ENCODE measurements around the gene CNKSR3.
"Not testable (repeated sequence)": the region's sequence is repeated elsewhere in the genome, so short reads cannot be mapped to it uniquely, and the experiment has no call there.

Gene CNKSR3

GRCh38 chr6:154510144-154510905 lies at the start of gene CNKSR3:
Gene CNKSR3 (minus strand): TSS chr6:154510685. CDS start chr6:154510114, 571 bp downstream.
- DNase-seq = no peak

GRCh38 chr6:154558984-154559383 lies 48.5 kb upstream of the CNKSR3 start:
- DNase-seq = no peak

DNA sequence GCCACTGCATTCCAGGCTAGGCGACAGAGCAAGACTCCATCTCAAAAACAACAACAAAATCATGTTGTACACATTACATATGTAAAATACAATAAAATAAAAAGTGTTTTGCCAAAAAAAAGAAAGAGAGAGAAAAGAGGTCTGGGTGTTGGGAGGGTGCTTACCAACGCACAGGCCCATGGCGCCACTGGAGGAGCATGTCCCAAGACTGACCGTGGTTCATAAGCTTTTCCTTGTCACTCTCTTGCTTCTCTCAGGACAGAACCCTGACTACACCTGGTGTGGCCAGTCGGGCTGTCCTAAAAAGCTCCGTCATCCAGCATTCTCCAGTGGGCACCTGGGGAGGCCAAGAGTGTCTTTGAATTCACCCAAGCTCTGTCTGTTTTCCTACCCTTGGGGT lies 48.0 kb upstream of the CNKSR3 start:
- DNase-seq = no peak

- no peak for DNase-seq
Measured at GRCh38 chr6:154555073-154555677, 44.7 kb upstream of the CNKSR3 start.

DNA sequence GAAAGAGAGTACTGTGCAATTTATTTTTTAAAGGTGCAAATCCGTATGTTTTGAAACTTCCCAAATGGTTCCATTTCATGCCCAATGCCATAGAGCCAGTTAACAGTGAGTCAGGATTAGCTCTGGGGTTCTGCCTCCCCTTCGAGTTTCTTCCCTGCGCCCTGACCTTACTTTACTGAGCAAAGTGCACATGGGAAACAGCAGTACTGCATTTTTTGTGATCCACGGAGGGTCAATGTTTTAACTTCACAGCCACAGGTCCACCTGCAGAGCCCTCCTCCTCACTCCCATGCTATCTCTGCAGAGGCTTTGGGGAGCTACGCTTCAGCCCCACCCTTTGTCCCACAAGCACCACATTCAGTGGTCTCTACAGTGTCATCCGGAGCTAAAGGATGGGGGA lies 44.0 kb upstream of the CNKSR3 start:
- DNase-seq = no peak

GRCh38 chr6:154550779-154551178 lies 40.3 kb upstream of the CNKSR3 start:
- DNase-seq = no peak

GRCh38 chr6:154549179-154549578 lies 38.7 kb upstream of the CNKSR3 start:
- no peak for DNase-seq

DNA sequence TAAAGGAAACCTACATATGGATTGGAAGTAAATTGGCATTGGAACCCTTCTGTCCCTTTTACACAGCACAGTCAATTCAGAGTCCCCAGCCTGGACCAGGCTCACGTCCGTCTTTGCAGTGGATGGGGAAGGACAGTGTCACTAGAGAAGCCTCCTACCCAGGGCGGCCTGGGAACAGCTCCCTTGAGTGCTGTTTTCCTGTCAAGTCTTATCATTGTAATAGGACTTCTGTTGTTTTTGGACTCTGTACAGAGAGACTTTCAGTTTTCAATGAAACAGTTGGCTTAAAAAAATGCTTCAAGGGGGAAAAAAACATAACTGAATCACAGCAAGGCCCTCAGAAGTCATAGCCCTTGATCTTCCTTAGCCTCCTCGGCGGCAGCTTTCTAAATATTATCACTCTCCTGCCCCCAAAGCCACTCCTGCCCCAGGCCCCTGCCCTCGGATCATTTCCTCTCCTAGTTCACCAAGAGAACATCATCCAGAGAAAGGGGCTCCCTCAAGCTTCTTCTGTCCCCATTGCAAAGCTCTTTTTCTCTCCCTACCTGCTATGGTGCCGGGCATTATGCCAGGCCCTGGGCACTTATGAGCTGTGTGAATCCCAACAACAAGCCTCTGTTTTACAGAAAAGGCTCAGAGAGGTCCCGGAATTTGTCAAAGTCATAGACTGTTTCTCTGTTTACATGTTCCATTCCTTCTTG lies 37.8 kb upstream of the CNKSR3 start:
- no peak for DNase-seq

DNA sequence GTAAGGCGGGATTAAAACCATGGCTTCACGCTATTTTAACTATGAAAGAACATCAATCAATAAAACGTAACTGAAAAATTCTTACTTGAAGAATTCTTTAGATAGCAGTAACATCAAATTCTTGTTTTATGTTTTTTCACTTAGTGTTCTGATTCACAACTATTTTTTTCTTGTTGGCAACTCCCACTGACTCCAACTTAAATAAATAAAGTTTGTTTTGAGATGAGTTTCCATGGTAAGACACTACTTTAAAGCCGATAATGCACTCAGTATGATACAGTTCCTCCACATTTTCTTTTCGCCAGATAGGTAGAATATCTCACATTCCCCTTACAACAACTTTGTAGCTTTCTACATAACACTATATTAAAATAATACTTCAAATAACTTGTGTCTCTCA lies 33.1 kb upstream of the CNKSR3 start:
- DNase-seq = no peak

DNA sequence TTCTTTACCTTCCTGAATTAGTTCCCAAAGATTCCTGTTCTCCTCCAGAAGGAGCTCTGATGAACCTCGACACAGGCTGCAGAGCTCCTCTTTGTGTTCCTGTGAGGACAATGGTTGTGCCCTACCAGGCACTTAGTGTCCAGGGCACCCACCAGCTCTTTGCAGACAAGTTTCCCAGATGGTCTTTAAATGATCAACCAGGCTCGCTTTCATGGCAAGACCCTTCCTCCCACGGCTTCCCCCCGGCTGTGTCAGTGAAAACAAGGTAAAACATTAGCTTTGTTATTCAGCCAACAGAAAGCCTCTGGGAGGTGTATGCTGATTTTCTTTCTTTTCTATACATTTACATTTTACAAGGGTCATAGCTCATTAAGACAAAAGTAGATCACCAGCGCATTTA lies 32.3 kb upstream of the CNKSR3 start:
- DNase-seq = no peak

DNA sequence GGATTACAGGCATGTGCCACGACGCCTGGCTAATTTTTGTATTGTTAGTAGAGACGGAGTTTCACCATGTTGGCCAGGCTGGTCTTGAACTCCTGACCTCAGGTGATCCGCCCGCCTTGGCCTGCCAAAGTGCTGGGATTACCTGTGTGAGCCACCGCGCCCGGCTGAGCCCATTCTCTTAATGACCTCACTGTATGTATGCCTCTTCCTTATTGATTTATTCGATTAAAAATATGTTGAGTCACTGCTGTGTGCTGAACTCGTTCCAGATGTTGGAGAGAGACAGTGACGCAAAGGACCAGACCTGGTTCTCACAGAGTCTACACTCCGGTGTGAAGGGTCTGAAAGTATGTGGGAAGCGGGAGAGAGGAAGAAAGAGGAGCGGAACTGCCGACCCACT lies 31.4 kb upstream of the CNKSR3 start:
- DNase-seq = not testable (repeated sequence)

DNA sequence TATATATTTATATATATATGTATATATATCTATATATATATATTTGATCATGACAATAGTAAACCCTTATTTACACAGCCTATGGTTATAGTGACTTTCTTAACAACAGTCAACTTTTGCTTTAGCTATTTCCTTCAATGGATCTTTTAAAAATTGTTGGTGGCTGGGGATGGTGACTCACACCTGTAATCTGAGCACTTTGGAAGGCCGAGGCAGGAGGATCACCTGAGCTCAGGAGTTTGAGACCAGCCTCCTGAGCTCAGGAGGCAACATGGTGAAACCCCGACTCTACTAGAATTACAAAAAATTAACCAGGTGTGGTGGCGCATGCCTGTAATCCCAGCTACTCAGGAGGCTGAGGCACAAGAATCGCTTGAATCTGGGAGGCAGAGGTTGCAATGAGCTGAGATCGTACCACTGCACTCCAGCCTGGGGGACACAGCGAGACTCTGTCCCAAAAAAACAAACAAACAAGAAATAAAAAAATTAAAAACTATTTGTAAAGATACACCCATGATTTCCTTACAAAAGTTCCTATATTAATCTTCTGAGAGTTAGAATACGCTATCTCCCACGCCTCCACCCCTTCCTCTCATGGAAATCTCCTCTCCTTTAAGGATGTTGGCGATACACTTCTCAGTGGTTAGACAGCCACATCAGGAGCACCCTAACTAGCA lies 29.2 kb upstream of the CNKSR3 start:
- no peak for DNase-seq

GRCh38 chr6:154538640-154539191 lies 28.2 kb upstream of the CNKSR3 start:
- DNase-seq = no peak

DNA sequence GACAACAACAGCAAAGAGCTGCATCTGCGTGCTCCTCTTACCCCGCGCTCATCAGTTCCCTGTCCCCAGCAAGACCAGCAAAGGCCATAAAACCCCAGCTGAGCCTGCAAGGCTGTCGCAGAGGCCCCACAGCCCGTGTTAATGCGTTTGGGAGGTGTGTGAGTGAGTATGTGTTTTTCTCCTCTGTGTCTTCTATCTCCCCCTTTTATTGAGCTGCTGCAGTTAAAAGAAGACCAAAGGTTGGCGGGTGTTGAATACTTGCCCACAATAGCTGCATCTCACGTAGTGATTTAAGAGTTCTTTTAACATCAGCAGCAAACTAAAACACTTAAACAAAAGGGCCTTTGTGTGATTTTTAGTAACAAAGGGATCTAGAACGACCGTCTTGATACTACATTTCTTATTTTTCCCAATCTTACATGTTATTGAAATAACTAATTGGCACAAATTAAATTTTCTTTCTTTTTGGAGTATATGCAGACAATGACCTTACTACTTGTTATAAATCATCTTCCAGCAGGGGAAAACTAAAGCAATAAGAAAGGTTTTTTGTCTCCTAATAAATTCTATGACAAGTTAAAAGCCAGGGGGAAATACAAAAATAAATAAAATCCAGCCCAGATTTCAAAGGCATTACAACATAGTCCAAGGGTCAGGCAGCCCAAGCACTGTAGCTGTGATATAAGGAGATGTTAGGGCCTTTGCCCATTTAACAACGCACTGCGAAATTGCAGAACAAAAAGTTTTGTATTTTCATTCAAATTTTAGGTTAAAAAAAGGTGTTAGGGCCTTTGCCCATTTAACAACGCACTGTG lies 27.2 kb upstream of the CNKSR3 start:
- DNase-seq = no peak

- no peak for DNase-seq
Measured at GRCh38 chr6:154536999-154537398, 26.5 kb upstream of the CNKSR3 start.

GRCh38 chr6:154536255-154536654 lies 25.8 kb upstream of the CNKSR3 start:
- DNase-seq = no peak

DNA sequence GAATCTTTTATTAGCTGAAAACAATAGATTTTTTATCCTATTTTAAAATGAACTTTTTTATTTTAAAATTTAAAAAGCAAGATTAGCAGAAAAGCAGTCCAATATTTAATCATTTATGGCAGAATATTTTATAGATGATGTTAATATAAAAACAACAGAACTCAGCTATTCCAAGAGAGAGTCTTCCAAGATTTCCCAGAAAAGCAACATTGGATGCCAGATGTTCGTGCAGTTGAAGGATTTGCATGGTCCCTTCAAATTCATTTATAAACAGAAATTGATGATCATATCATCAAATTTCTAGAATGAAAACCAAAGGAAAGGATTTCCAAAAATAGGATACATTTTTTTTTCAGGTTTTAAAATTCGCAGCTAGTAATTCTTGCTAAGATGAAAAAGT lies 25.4 kb upstream of the CNKSR3 start:
- no peak for DNase-seq

DNA sequence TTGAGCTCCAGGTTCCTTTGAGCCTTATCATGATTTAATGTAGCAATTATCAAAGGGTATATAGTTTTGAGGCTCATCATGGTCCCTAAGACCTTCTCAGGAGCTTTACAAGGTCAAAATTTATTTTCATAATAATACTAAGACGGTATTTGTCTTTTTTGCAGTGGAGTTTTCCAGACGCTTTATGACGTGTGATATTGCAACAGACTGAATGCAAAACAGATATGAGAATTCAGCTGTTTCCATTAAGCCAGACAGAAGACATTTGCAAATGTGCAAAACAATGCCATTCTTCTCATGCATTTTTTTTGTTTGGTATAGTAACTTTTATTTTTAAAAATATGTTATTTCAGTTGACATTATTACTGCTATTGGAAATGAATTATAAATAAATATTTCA lies 24.7 kb upstream of the CNKSR3 start:
- DNase-seq = no peak

- DNase-seq = no peak
Measured at GRCh38 chr6:154534531-154534930, 24.0 kb upstream of the CNKSR3 start.

GRCh38 chr6:154532426-154532825 lies 21.9 kb upstream of the CNKSR3 start:
- DNase-seq = no peak

GRCh38 chr6:154529957-154530356 lies 19.5 kb upstream of the CNKSR3 start:
- no peak for DNase-seq

GRCh38 chr6:154528310-154528915 lies 17.9 kb upstream of the CNKSR3 start:
- DNase-seq = no peak

Data from CD4-positive, alpha-beta T cell treated with Interferon gamma for 1 hour (primary cell).